CD4-positive, alpha-beta T cell treated with Interleukin-12 subunit alpha and Interleukin-12 subunit beta, for 1 hour (primary cell): ENCODE data around the gene FNDC10.
A peak's percentile ranks its signal among the peaks of the same experiment; 100 is the strongest.

ENCODE experiments used
- DNase-seq: peaks from one replicate; pipeline ENCODE4 v3.0.0-alpha.2; 2020

Gene FNDC10

DNA sequence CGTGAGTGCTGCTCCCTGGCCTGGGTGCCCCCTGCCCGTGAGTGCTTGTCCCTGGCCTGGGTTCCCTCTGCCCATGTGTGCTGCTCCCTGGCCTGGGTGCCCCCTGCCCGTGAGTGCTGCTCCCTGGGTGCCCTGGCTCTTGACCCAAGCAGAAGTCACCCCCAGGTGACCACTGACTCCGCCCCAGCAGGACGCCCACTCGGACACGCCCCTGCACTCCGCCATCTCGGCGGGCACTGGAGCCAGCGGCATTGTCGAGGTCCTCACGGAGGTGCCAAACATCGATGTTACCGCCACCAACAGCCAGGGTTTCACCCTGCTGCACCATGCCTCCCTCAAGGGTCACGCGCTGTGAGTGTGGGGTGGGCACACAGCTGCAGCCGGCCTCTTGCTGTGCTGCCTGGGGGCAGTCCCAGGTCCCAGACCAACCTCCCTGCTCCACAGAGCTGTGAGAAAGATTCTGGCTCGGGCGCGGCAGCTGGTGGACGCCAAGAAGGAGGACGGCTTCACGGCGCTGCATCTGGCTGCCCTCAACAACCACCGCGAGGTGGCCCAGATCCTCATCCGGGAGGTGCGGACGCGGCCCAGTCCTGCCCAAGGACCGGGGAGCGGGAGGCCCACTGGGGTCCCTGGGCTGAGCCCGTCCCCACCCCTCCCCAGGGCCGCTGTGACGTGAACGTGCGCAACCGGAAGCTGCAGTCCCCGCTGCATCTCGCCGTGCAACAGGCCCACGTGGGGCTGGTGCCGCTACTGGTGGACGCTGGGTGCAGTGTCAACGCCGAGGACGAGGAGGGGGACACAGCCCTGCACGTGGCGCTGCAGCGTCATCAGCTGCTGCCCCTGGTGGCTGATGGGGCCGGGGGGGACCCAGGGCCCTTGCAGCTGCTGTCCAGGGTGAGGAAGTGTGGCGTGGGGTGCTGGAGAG lies 28.2 kb upstream of the FNDC10 start:
- DNase-seq, result no peak

DNA sequence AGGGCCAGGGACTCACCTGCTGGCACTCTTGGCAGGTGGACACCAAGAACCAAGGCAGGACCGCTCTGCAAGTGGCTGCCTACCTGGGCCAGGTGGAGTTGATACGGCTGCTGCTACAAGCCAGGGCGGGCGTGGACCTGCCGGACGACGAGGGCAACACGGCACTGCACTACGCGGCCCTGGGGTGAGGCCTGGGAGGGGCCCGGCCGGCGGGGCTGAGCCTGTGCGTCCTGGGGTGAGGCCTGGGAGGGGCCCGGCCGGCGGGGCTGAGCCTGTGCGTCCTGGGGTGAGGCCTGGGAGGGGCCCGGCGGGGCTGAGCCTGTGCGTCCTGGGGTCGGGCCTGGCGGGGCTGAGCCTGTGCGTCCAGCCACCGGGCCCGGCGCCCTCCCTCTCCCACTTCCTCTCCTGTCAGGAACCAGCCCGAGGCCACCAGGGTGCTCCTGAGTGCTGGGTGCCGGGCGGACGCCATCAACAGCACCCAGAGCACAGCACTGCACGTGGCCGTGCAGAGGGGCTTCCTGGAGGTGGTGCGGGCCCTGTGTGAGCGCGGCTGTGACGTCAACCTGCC lies 27.4 kb upstream of the FNDC10 start:
- no peak for DNase-seq

DNA sequence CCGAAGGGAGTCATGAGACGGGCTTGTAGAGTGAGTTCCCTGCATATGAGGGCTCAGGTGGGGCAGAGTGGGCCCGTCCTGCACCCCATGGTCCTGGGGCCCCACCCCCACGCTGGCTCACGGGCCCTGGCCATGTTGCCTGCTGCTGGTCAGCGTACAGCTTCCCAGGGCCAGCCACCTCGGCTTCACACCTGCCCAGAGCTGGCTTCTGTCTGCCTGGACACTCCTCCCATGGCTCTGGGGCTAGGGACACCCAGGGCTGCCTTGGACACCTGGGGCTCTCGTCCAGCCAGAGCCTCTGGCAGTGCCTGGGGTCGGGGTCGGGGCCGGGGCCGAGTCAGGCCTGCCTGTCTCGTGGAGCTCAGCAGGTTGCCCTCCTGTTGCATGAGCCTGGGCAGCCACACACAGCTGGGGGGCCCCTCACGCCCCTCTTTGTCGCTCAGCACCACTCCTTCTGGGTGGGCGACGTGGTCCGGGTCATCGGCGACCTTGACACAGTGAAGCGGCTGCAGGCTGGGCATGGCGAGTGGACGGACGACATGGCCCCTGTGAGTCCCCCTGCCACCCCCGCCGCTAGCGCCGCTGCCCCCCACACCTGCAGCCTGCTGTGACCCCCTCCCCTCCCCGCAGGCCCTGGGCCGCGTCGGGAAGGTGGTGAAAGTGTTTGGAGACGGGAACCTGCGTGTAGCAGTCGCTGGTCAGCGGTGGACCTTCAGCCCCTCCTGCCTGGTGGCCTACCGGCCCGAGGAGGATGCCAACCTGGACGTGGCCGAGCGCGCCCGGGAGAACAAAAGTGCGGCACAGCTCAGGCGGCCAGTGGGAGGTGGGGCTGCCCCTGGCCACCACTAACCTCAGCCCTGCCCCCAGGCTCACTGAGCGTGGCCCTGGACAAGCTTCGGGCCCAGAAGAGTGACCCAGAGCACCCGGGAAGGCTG lies 26.5 kb upstream of the FNDC10 start:
- DNase-seq, result no peak

DNA sequence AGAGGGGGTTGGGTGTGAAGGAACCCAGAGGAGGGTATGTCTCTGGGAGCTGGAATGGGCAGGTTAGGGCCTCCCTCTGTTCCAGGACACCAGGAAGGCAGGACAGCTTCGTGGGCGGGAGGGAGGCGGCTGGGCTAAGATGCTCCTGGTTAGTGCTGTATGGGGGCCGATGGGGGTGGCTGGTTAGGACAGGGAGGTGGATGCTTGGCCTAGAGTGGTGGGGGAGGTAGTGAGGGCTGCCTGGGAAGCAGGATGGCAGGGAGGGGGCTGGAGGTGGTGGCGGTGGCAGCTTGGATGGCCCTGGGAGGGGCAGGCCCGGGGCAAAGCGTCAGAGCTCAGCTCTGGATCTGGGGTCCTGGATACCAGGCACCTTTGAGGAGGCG lies 25.9 kb upstream of the FNDC10 start:
- DNase-seq, result no peak

DNA sequence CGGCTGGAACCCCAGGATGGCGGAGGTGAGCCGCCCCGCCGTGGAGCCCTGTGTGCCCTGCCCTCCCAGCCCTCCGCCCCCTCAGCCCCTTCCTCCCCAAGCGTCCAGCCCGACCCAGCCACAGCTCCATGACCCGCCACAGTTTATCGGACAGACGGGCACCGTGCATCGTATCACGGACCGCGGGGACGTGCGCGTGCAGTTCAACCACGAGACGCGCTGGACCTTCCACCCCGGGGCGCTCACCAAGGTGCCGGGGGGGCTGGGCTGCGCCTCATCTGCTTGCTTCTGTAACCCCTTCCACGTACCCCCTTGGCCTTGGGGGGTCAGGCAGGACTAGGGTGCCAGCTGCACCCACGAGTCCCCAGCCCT lies 25.5 kb upstream of the FNDC10 start:
- no peak for DNase-seq

DNA sequence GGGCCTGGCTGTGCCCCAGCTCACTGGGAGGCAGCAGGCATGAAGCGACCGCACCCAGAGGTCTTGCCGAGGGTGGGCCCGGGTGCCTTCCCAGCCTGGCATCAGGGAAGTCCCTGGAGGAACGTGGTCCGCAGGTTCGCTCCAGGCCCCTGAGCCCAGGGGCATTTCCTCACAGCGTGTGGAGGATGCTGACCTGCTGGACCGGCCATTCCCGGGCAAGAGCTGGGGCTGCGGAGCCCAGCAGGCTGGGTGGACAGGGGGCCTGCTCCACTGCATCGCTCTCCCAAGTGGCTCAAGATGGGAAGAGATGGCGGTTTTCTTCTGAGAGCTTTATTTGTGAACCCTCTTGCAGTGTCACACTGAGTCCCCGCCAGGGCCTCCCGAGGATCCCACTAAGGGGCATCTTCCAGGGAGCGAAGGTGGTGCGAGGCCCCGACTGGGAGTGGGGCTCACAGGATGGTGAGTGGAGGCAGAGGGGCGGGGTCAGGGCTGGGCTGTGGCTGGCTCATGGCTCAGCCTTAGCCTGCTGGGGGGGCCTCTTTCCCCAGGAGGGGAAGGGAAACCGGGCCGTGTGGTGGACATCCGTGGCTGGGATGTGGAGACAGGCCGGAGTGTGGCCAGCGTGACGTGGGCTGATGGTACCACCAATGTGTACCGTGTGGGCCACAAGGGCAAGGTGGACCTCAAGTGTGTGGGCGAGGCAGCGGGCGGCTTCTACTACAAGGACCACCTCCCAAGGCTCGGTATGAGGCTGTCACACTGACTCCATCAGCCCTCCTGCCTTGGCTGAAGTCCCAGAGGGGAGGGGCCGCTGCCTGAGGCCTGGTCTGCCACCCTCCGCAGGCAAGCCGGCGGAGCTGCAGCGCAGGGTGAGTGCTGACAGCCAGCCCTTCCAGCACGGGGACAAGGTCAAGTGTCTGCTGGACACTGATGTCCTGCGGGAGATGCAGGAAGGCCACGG lies 24.8 kb upstream of the FNDC10 start:
- DNase-seq, result no peak

DNA sequence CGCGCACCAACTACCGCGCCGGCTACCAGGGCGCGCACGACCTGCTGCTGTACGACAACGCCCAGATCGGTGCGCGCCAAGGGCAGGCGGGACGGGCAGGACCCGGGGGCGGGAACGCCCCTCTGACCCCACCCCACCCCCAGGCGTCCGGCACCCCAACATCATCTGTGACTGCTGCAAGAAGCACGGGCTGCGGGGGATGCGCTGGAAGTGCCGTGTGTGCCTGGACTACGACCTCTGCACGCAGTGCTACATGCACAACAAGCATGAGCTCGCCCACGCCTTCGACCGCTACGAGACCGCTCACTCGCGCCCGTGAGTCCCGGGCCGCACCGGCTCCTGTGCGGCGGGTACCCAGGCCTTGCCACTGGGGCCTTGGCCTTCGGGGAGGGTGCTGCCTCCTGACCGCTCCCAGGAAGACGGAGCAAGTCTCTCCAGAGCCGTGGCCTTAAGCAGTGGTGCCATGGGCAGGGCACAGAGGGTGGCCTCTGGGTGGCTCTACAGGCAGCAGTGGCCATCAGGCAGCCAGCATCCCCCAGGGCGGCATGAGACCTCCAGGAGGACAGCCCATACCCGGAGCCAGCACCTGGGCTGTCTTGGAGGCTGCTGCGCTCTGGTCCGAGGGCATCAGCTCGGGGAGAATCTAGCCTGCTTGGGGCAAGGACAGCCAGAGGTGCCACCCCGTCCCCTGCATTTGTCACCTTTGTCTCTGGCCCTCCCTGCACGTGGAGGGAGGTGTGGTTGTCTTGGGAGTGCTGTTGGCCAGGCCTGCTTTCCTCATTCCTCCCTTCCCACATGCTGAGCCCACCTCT lies 23.9 kb upstream of the FNDC10 start:
- DNase-seq, result no peak

DNA sequence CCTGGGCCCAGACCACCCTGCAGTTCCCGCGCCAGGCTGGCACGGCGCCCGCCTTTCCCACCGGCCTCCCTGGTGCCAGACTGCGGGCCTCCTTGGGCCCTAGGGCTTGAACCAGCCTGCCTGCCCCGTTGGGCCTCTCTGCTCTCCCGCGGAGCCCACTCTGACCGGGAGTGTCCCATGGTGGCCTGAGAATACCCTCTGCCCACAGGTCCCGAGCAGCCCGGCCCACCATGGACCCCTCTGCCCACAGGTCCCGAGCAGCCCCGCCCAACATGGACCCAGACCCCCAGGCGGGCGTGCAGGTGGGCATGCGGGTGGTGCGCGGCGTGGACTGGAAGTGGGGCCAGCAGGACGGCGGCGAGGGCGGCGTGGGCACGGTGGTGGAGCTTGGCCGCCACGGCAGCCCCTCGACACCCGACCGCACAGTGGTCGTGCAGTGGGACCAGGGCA lies 23.3 kb upstream of the FNDC10 start:
- no peak for DNase-seq

DNA sequence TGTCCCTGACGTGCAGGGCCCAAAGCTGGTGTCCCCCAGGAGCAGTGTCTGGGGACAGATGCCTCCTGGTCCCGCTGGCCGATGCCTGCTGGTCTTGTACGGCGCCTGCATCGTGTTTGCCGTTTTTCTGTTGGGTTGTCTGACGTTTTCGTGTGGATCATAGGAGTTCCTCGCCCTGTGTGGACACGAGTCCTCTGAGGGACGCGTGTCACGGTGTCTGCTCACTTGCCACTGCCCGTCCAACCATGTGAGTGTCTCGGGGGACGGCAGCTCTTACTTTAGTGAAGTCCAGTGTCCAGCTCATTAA lies 22.8 kb upstream of the FNDC10 start:
- no peak for DNase-seq

DNA sequence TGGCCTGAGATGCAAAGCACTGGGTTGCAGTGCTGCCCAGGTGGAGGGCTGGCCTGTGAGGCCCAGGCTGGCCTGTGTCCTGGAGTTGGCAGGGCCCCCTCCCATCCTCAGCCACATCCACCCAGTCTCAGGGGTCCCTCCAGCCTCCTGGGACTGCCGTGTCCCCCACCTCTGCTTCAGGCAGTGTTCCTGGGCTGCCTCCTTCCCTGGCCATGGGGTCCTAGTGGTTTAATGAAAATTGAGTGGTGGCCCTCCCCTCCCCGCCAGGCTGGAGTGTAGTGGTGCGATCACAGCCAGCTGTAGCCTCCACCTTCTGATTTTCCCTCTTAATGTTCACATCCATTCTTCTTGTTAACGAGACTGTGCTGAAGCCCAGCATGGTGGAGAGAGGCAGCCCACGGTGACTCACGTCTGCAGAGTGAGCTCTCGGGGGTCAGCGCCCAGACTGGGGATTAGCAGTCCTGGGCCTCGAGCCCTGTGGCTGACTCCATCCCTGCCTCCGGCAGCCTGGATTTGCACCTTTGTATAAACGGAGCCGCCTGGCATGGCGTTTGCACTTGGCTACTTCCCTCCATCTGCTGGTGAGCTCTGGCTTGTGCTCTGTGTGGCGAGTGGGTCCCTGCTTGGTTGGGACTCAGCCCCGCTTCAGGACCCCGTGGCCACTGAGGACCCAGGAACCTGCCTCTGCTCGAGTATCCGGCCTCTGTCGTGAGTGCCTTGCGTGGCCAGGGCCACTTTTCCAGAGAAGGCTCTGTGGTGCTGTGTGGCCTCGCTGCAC lies 22.3 kb upstream of the FNDC10 start:
- DNase-seq, result no peak

DNA sequence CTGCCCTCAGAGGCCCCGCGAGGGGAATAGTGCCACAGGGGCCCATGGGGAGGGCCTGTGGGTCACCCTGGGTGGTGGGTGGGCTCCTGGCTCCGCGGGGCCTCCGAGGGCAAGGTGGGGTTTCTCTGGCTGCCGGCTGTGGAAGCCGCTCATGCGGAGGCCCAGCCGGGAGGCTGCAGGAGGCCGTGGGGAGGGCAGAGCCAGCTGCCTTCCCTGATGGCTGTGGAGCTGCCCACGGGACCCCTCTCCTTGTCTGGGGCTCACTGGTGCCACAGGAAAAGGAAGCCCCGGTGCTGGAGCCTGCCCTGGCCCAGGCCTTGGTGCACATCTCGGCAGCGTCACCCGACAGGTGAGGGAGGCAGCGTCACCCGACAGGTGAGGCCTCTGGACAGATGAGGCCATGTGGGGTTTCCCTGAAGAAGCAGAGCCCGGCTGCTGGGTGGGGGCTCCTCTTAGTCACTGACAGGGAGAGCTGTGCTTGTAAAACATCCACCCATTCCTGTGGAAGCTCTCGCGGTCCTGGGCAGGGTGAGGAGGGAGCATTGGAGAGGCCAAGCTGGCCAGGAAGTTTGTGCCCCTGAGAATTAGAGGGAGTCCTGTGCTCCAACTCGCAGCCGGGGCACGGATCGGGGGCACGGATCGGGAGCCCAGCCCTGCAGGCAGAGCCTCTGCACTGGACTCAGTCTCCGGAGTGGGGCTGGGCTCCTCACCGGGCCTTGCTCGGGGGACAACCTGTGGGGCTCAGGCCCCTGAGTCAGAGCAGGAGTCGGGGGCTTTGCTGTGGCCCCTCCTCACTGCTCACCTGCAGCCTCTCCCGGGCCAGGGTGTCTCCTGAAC lies 21.5 kb upstream of the FNDC10 start:
- DNase-seq, result no peak

DNA sequence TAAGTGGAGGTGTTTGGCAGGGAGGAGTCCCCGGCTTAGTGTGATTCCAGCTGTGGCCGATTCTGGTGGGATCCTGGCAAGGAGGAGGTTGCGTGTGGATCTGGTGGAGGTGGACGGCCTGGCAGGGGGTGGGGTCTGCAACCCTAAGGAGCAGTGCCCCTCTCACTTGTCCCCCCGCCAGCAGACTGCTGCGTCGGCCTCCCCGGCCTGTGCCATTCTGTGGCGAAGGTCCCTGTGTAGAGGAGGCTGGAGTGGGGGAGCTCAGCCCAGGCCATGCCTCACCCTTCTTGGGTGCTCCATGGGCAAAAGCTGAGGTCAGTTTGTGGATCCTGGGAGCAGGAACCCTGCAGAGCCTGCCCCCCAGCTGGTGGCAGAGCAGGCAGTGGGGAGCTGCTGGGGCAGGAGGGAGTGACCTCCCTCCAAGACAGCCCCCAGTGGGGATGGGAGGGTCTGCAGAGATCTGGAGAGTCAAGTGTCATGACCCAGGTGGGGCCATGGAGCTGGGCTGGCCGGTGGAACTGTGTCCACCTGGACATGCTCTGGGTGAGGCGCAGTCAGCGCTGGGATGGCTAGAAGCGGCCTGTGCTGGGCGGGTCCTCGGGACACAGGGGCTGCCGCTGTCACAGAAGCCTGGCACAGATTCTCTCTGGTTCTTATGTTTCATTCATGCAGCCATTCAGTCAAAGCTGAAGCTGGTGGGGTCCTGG lies 20.7 kb upstream of the FNDC10 start:
- no peak for DNase-seq

DNA sequence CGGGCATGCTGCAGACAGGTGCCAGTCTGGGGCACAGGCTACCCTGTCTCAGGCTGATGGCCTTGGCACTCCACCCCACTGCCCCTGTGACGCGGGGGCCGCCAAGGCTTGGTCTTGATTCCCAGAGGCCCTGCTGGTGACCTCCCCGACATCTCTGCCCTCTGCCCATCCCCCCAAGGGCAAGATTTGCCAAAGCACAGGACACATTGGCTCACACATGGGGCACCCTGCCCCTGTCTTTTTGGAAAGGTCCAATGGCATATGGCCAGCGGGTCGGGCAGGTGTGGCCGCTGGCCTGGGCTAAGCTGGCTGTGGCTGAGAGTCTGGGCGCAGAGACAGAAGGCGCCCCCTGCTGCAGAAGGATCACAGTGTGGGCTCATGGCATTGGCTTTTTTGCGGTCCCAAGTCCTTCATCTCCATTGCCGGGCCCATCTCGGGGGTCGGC lies 20.0 kb upstream of the FNDC10 start:
- no peak for DNase-seq

DNA sequence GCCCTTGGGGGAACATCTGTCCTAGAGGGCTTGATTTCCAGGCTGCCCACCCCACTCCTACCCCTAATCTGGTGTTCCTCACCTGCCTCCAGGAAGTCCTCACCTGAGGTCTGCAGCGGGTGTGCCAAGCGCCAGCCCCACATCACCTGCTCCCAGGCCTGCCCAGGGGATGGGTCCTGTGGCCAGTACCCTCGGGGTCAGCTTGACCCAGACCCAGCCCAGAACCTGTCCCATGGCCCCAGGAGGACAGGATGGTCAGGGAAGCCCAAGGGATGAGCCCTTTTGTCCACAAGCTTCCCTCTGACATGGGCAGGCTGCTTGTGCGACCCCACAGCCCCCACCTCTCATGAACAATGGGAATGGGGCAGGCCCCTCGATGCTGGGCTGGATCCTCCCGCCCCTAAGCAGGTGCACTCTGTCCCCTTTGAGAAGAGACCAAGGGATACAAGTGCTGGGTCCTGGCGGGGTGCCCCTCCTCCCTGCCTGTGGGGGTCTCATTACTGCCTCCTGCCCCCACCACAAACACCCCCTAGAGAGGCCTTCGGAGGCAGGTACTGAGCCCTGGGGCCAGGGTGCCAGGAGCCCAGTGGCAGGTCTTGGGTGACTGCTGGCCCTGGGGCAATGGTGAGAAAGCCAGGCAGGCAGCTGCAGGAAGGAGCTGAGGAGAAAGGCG lies 18.6 kb upstream of the FNDC10 start:
- DNase-seq, result no peak

DNA sequence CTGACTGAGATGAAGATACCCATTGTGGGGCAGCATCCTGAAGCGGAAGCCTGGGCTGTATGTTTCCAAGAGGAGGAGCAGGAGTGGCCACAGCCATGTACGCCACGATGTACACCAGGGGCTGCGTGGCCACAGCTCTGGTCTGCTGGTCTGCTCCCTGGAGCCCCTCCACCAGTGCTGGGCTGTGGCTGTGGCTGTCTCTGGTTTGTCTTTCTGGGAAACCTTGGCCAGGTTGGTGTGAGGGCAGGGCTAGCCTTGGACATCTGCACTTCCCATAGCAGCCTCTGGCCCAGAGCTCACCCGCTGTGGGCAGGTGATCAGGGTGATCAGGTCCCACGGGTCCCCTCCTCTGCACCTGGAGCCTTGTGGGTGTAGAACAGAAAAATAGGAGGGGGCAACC lies 18.0 kb upstream of the FNDC10 start:
- no peak for DNase-seq

DNA sequence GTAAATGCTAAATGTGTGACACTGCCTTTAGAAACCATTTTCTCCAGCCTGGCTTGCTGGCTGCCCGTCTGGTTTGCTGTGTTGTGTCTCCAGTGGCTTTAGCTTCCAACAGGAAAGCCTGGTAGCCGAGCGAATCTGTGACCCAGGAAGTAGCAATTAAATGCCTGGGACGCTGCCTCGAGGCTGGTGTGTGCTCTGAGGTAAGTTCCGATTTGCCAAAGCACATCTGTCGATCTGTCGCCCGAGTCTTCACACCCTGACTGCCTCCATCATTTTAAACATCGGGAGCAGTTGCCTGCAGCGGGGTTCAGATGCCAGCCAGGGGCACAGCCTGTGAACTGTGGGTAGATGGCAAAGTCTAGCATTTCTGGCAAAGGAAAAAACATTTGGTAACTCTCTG lies 17.6 kb upstream of the FNDC10 start:
- DNase-seq, result no peak

DNA sequence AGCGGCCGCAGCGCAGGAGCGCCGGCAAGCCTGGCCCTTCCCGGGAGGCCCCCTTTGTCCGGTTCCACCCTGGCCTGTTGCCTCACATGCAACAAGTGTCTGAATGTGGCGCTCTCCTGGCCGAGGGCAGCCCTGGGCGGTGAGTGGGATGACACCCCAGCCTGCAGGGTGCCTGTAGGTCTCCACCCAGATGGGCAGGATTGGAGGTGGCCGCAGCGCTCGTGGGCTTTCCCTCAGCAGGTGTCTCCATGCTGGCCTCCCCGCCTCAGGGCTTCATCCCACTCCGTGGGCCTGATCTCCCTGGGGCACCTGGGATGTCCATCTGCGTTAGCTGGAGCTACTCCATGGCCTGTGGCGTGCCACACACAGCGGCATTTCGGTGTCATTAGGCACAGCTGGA lies 16.9 kb upstream of the FNDC10 start:
- DNase-seq, result no peak

DNA sequence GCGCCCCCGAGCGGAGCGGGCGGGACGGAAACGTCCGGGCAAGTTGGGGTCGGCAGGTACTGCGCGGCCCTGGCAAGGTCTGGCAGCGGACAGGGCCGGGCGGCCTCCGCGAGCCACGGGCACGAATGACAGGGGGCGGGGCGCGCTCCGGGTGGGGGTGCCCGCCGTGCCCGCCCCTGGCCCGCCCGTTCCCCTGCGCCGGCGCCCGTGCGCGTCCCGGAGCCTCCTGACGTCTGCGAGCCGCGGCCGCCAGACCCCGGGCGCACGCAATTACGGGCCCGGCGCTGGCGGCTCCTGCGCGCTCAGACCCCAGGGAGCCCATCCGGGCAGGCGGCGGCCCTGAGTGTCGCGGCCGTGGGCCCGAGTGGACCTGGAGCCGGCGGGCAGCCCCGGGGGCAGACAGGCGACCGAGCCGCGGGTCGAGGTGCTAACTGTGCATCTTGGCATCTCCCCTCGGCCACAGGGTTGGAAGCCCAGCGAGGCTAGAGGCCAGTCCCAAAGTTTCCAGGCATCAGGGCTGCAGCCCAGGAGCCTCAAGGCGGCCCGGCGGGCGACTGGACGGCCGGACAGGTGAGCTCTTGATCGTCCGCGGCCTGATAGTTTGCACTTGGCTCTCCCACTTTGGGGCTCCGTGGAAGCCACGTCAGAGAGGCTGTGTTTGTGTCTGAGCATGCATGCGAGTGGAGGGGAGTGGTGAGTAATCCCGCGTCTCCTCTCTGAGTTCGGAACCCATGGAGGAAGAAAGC lies 16.3 kb upstream of the FNDC10 start:
- DNase-seq, result peak; percentile 63
